CD4-positive, alpha-beta T cell treated with Interleukin-17A for 1 hour (primary cell): ENCODE measurements around the gene BPIFB3.

ENCODE experiments used
- DNase-seq: peaks from one replicate; pipeline ENCODE4 v3.0.0-alpha.2; 2020

Gene BPIFB3

GRCh38 chr20:33063271-33063670, 9.6 kb downstream of the BPIFB3 start:
- no peak for DNase-seq

DNA sequence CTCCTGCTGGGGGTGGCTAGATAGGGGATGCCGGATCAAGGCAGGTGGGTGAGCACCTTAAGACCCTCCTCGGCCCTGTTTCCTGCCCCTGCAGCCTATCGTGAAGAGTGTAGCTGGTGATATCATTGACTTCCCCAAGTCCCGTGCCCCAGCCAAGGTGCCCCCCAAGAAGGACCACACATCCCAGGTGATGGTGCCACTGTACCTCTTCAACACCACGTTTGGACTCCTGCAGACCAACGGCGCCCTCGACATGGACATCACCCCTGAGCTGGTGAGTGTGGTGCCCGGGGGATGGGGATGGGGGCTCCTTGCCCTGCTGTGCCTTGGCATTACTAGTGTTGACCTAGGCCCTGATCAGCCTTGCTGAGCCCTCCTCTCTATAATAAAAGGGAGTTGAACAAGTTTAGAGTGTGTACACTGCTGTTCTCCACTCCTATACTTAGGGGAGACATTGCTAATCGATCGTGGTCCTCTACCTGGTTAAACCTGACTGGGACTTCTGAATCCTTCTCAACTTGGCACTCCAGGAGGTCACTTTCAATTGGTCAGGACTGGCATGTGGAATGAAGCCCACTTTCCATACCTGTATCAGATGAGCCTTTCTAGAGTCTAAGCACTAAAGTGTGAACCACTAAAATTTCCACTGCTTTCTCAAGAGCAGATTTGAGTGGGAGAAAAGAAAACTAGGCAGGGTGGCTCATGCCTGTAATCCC, 11.0 kb downstream of the BPIFB3 start:
- DNase-seq, result no peak

GRCh38 chr20:33065785-33066184, 12.1 kb downstream of the BPIFB3 start:
- DNase-seq, result no peak

DNA sequence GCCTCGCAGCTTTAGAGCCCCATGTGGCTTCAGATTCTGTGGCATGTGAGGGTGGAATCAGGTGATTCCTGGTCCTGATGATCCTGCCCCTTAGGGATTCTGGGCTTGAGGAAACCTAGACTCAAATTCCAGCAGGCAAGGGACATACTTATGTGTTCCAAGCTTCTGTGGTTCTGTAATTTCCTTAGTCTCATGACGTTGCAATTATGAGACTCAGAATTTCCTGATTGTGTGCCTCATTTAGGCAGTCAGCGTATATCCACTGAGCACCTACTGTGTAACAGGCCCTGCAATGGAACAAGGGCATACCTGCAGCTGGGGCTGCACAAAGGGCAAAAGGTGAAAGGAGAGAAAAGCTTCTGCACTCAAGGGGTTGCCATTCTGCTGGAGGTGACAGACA, 14.1 kb downstream of the BPIFB3 start:
- DNase-seq, result no peak

DNA sequence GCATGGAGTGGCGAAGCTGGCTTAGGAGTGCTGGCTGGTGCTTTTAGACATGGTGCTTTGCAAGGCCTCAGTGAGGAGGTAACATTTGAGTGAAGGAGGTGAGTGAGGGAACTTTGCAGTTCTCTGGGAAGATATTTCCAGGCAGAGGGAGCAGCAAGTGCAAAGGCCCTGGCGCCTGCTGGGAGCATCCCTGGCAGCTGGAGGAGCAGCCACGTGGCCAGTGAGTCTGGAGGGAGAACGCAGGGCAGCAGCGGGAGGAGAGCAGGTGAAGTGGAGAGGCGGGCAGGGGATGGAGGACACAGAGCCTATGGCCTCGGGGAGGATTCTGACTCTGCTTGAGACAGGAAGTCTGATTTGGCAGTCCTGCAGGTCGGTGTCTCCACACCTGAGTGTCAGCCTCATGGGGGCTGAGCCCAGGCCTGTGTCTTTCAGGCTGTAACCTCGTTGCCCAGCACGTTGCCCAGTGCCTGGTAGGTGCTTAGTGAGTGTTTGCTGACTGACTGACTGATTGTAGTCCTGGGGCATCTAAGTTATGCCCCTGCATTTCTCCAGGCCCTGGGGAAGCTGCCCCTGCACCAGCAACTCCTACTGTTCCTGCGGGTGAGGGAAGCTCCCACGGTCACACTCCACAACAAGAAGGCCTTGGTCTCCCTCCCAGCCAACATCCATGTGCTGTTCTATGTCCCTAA, 14.7 kb downstream of the BPIFB3 start:
- no peak for DNase-seq

GRCh38 chr20:33069673-33070072, 16.0 kb downstream of the BPIFB3 start:
- no peak for DNase-seq

GRCh38 chr20:33070111-33071053, 16.7 kb downstream of the BPIFB3 start:
- no peak for DNase-seq

DNA sequence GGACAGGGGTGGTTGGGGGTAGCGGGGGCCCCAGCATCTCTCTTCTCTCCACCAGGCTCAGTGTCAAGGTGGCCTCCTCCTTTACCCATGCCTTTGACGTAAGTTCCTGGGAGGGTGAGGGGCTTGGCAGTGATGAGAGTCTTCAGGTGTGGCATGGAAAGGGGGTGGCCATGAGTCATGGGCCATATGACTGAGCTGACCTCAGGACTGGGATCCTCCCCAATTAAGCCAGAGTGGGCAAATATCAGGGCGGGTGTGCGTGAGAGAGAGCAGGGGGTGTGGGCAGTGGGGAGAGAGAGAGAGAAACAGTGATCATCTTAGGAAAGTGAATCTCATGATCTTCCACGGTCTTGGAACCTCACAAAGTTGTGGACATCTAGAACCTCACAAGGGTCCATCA, 17.5 kb downstream of the BPIFB3 start:
- no peak for DNase-seq

GRCh38 chr20:33072362-33072761, 18.7 kb downstream of the BPIFB3 start:
- no peak for DNase-seq

DNA sequence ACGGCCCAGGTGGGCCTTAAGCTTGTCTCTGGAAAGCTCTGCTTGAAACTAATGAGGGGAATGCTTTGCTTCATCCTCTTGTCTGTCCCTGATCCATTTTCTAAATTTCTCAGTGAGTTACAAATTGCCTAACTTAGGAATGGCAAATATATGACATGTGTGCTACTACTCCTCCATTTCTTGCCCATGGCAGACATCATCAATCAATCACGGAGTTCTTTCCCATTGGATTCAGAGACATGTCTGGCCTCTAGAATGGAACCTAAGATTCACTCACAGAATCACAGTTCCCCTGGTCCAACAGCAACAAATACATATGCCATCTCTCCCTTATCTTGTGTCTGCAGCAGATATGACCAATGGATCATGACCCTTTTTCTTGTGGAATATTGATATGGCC, 19.1 kb downstream of the BPIFB3 start:
- no peak for DNase-seq

DNA sequence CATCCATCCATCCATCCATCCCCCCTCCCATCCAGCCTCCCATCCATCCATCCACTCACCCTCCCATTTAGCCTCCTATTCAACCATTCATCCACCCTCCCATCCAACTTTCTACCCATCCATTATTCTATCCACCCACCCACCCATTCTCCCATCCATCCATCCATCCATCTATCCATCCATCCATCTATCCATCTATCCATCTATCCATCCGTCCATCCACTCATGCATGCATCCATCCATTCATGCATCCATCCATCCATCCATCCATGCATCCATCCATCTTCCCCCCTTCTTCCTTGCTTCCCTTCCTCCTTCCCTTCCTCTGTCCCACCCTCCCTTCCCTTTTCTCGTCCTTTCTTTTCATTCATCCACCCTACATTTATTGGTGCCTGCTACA, 21.0 kb downstream of the BPIFB3 start:
- no peak for DNase-seq

- DNase-seq, result no peak
Observed at GRCh38 chr20:33075281-33075680, 21.6 kb downstream of the BPIFB3 start.

- peak; percentile 42 for DNase-seq
Observed at GRCh38 chr20:33076662-33077372, 23.1 kb downstream of the BPIFB3 start.

DNA sequence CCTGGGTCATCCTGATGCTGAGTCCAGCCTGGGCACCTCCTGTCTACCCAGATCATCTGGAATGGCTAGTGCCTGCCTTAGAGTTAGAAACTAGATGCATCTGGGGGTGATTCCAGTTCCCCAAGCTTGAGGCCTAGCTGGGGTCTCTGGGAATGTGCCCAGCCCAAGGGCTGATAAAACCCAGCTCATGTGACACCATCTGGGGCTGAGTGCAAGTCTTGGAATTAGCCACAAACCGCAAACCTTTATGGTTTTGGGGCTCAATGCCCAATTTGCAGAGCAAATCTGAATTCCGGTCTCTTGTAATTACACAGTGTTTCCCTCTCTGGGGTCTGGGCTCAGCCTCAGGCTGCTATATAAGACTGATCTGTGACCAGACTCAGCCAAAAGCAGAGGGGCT, 25.6 kb downstream of the BPIFB3 start, which contains the start of gene BPIFB4:
TSS of gene BPIFB4 (plus strand) at position 385 of the 400 bp plus-strand sequence. CDS start 1,884 bp downstream, outside the sequence.
- DNase-seq, result no peak

DNA sequence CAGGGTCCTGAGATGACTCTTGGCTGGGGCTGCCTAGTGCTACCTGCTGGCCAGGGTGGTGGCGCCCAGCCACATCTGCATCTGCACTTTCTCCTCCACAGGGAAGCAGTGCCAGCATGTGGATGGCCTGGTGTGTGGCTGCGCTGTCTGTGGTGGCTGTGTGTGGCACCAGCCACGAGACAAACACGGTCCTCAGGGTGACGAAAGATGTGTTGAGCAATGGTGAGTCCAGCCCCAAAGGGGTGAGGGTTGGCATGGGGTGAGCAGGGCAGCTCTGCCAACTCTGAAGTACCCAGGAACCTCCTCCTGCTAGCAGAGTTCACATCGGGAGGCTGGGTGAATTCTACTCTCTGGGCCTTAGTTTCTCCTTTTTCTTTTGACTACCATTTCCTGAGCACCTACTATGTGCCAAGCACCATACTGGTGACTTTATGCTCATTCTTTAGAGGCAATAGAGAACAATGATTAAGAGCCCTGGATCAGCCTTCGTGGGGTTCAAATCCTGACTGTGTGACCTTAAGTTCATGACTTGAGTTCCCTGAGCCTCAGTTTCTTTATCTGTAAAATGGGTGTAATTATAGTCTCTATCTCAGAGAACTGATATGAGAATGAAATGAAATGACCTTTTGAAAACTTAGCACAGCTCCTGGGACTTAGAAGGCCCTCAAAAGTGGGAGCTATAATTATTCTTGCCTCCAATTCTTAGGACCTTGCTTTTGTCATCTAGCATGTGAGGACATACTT, 27.9 kb downstream of the BPIFB3 start:
- DNase-seq, result no peak

- no peak for DNase-seq
Observed at GRCh38 chr20:33082546-33082945, 28.8 kb downstream of the BPIFB3 start.

DNA sequence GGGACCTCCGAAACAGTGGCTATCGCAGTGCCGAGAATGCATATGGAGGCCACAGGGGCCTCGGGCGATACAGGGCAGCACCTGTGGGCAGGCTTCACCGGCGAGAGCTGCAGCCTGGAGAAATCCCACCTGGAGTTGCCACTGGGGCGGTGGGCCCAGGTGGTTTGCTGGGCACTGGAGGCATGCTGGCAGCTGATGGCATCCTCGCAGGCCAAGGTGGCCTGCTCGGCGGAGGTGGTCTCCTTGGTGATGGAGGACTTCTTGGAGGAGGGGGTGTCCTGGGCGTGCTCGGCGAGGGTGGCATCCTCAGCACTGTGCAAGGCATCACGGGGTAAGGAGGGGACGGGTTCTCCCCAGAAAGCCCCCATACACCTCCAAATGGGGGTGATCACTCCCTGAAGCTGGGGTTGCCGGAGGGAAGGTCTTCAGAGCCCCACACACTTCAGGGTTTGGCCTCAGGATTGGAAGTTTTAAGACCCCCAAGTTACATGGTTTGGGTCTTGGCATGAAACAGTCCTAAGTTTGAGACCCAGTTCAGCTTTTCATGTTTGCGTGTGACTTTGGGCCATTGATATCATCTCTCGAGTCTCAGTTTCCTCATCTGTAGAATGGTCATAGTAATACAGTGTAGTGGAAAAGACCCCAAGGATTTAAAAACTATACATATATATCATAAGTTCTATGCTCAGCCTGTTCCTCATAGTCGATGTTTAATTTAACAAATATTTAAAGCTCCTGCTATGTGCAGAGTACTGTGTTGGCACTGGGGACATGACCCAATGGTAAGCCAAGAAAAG, 30.0 kb downstream of the BPIFB3 start:
- DNase-seq, result no peak

GRCh38 chr20:33084722-33085121, 31.0 kb downstream of the BPIFB3 start:
- no peak for DNase-seq

DNA sequence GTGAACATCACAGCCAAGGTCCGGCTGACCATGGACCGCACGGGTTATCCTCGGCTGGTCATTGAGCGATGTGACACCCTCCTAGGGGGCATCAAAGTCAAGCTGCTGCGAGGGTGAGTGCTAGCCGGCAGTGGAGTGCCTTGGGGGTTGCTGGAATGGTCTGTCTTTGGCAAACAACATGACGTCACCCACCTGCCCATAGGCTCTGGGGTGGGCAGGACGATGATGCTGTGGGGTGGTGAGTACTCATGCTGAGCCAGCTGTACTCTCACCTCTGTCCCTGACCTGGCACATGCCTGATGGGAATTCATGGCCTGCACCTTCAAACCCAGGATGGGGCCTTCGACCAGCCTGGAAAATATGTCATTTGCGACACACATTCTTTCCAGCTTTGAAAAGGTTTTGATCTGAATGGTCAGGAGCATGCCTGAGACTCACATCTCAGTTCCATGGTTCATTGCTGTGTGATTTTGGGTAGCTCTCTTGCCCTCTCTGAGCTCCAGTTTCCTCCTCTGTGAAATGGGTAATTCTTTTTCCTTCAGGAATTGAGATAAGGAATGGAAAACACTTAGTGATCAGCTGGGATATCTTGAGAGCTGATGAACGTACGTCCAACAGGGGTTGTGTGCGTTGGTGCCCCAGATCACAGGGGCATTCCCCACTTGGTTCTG, 32.5 kb downstream of the BPIFB3 start:
- no peak for DNase-seq

DNA sequence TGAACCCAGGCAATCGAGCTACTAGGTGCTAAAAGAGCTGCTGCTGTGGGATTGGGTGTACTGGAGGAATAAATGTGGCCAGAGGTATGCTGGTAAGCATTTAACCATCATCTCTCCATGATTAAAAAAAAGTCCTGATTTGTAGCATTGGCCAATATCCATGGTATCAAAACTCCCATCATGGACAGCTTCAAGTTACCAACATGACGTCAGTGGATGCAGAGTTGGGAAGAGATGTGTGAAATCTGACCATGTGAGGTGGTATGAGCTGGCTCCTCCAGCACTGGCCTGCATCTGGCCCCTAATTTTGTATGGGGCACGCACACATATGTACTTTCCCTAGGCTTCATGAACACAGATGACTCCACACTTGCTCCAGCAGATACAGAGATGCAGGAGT, 37.4 kb downstream of the BPIFB3 start:
- DNase-seq, result no peak

- DNase-seq, result no peak
Observed at GRCh38 chr20:33091693-33092092, 38.0 kb downstream of the BPIFB3 start.
